ENCODE measurements around the gene BCL2L11. TPM values are rescaled to one million over a fixed set of nuclear protein-coding genes. Genes with fewer than 3 reads are reported as not detected.

Gene BCL2L11
- total RNA-seq, 1 experiment from 2014 or later, result 21.2 TPM

- H3K23me2 ChIP-seq (ENCODE audit: insufficient read length, low read depth, low read length, poor library complexity, severe bottlenecking), result no peaks in the 10 kb centered on the region
- H3K27ac Mint-ChIP-seq, result no peak overlapping the region
- no peak overlapping the region for H2BK20ac ChIP-seq (ENCODE audit: low read depth, low read length, poor library complexity, severe bottlenecking)
- TF ChIP-seq CTCF (conservative IDR thresholded peaks at IDR 0.05), result no peak
- no peak overlapping the region for H3K23ac ChIP-seq (ENCODE audit: insufficient read length, low read depth, low read length)
- no peaks in the 10 kb centered on the region for H3K36me3 Mint-ChIP-seq (ENCODE audit: insufficient read depth in 1 of 3, low read depth in 3 of 3)
- H3T11ph ChIP-seq (ENCODE audit: low read length), result no peak overlapping the region
- H2AK5ac ChIP-seq (ENCODE audit: insufficient read length, low read length), result no peak overlapping the region
- no peak overlapping the region for H3K14ac ChIP-seq (ENCODE audit: insufficient read depth, low read length)
- no peak for DNase-seq
- no peak overlapping the region for H4K8ac ChIP-seq (replicated peaks; ENCODE audit: insufficient read length, low read depth, low read length)
- H3K4me3 Mint-ChIP-seq, result no peak overlapping the region
- no peak overlapping the region for H3K56ac ChIP-seq (ENCODE audit: insufficient read length, low read depth, low read length)
- H3K4me2 ChIP-seq (ENCODE audit: insufficient read depth, insufficient read length, low read length), result no peak overlapping the region
- H2BK12ac ChIP-seq (ENCODE audit: insufficient read length, low read depth, low read length), result no peak overlapping the region
- H3K79me2 ChIP-seq (ENCODE audit: insufficient read depth, low read length), result no peaks in the 10 kb centered on the region
- no peak overlapping the region for H3K9ac ChIP-seq (ENCODE audit: extremely low read depth, insufficient read length, low read length)
- WGBS (ENCODE audit: extremely low coverage, insufficient read length, low lambda C conversion rate), result no CpG with 5 or more reads among the region's 2 CpGs
- no peaks in the 10 kb centered on the region for H3K79me1 ChIP-seq (ENCODE audit: insufficient read depth, low read depth, low read length, poor library complexity, severe bottlenecking)
- no peaks in the 10 kb centered on the region for H3K27me3 ChIP-seq (ENCODE audit: insufficient read depth, low read length)
- H3K9me3 Mint-ChIP-seq, result no peaks in the 10 kb centered on the region
- H3K4ac ChIP-seq (ENCODE audit: low read depth, low read length), result no peak overlapping the region
- peaks cover 0 to 6% of the 10 kb centered on the region in 2 experiments; a peak in 3 of 4 replicates for H3K4me1 Mint-ChIP-seq
- H4K20me1 ChIP-seq (ENCODE audit: control insufficient read depth, insufficient read depth, insufficient read length), result no peaks in the 10 kb centered on the region
- no peak overlapping the region for H4K5ac ChIP-seq (ENCODE audit: insufficient read length, low read depth, low read length)
- H3K4me1 ChIP-seq (ENCODE audit: insufficient read depth, low read length), result no peaks in the 10 kb centered on the region; the same call in 1 of the 2 replicates
- no peak overlapping the region for H2BK15ac ChIP-seq (ENCODE audit: low read depth, low read length)
- H2AFZ ChIP-seq (ENCODE audit: low read length), result no peak overlapping the region
- H3K18ac ChIP-seq (ENCODE audit: insufficient read length, low read depth, low read length), result no peak overlapping the region
- no peak overlapping the region for H2BK5ac ChIP-seq (ENCODE audit: insufficient read length, low read length)
- no peaks in the 10 kb centered on the region for H3K9me3 ChIP-seq (ENCODE audit: control insufficient read depth, low read depth, low read length)
- no peak overlapping the region for H2BK120ac ChIP-seq (ENCODE audit: low read depth, low read length, poor library complexity, severe bottlenecking)
- no peak overlapping the region for H3K27ac ChIP-seq (ENCODE audit: insufficient read length, low read depth, low read length)
- H4K91ac ChIP-seq (ENCODE audit: insufficient read length, low read depth, low read length), result no peak overlapping the region
- H3K27me3 Mint-ChIP-seq (ENCODE audit: low read depth), result peaks cover 7% of the 10 kb centered on the region; the same call in 1 of the 2 replicates
Measured at GRCh38 chr2:111202266-111203040, 81.7 kb downstream of the BCL2L11 start.

All from H9 (cell line).